Activated CD8-positive, alpha-beta memory T cell treated with anti-CD3 and anti-CD28 coated beads, Interleukin-2, amount 50 U/mL, for 1 hour (primary cell): ENCODE data around the gene KLKB1.

ENCODE experiments used
- DNase-seq: peaks from one replicate; pipeline ENCODE4 v3.0.0-alpha.2; 2020; ENCODE audit errors: extremely low read depth

The KLKB1 gene

DNA sequence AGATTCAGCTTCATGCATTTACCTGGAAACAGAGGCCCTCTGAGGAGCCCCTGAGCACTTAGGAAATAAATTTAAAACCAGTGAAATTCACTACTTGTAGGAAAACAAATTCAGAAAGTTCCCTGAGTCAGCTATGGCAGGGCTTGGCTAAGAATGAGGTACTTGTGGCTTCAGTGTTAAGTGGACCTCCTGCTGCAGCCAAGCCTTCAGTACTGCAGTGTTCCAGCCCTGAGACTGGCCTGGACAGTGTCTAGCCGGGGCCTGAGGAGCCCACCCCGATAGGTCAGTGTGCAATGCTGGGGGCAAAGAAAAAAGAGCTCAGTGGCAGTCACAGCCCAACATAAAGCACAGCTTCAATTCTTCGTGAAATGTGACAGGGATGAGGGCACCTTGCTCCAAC is 80.6 kb downstream of the KLKB1 start:
- DNase-seq, result no peak
